ENCODE data around the gene POLR1F. TPM values are rescaled to one million over a fixed set of nuclear protein-coding genes. Genes with fewer than 3 reads are reported as not detected.

The POLR1F gene
- total and polyA plus RNA-seq, 9 of the 15 experiments (the other 6 are each of a cell fraction or from before 2014, with no cell fraction given): 17.5 to 95.3 (median 32.7) TPM

- TF ChIP-seq TEAD4 (IDR thresholded peaks at IDR 0.05; ENCODE audit: low read length) (no peak), TEAD4 (CRISPR knock-in tag; IDR thresholded peaks at IDR 0.05; ENCODE audit: borderline replicate concordance) (no peak), TAL1 (IDR thresholded peaks at IDR 0.05) (no peak), CTCF (IDR thresholded peaks at IDR 0.05 in 2 of 3, conservative IDR thresholded peaks at IDR 0.05 in 1 of 3; ENCODE audit: insufficient read depth in 2 of 3, low read depth in 1 of 3, low read length in 3 of 3) (peak in 2 of 3 experiments; percentile 35 to 69; a peak in 3 of 6 replicates), REST (IDR thresholded peaks at IDR 0.05; ENCODE audit: borderline replicate concordance) (peak; percentile 37; the same call in 1 of the 2 replicates), REST (CRISPR knock-in tag; IDR thresholded peaks at IDR 0.05; ENCODE audit: low read depth) (no peak), TRIM24 (IDR thresholded peaks at IDR 0.05) (no peak), DEAF1 (CRISPR knock-in tag; IDR thresholded peaks at IDR 0.05) (0 out of 2 replicates have a peak, but pooled peaks have one; percentile 12)
These were observed 4.8 kb upstream of the POLR1F start (continued) for GRCh38 chr7:19713676-19714075.

Data from K562 (cell line).